ENCODE results near the gene MED15.
"Not testable (repeated sequence)": the region's sequence is repeated elsewhere in the genome, so short reads cannot be mapped to it uniquely, and the experiment has no call there.

Gene MED15

GRCh38 chr22:20507253-20508066, at the start of gene MED15:
Gene MED15 (plus strand): TSS chr22:20507610. CDS start chr22:20507679, 69 bp downstream.
- in situ Hi-C loops (cut with MboI; ENCODE audit: low sequenced_read_pairs): no loop called here

GRCh38 chr22:20458530-20459151, 48.8 kb upstream of the MED15 start:
- in situ Hi-C loops (cut with MboI; ENCODE audit: low sequenced_read_pairs): no loop called here

- in situ Hi-C loops (cut with MboI; ENCODE audit: low sequenced_read_pairs): no loop called here
Observed at GRCh38 chr22:20459152-20459542, 48.3 kb upstream of the MED15 start.

GRCh38 chr22:20459862-20460261, 47.5 kb upstream of the MED15 start:
- in situ Hi-C loops (cut with MboI; ENCODE audit: low sequenced_read_pairs): no loop called here

GRCh38 chr22:20463324-20464095, 43.9 kb upstream of the MED15 start:
- in situ Hi-C loops (cut with MboI; ENCODE audit: low sequenced_read_pairs): no loop called here

- in situ Hi-C loops (cut with MboI; ENCODE audit: low sequenced_read_pairs): no loop called here
Observed at GRCh38 chr22:20464096-20464614, 43.3 kb upstream of the MED15 start.

- in situ Hi-C loops (cut with MboI; ENCODE audit: low sequenced_read_pairs): no loop called here
Observed at GRCh38 chr22:20464912-20465758, 42.3 kb upstream of the MED15 start.

GRCh38 chr22:20465759-20466077, 41.7 kb upstream of the MED15 start:
- in situ Hi-C loops (cut with MboI; ENCODE audit: low sequenced_read_pairs): no loop called here

GRCh38 chr22:20466659-20467379, 40.6 kb upstream of the MED15 start:
- in situ Hi-C loops (cut with MboI; ENCODE audit: low sequenced_read_pairs): no loop called here

- in situ Hi-C loops (cut with MboI; ENCODE audit: low sequenced_read_pairs): no loop called here
Observed at GRCh38 chr22:20469110-20469868, 38.1 kb upstream of the MED15 start.

GRCh38 chr22:20470525-20470924, 36.9 kb upstream of the MED15 start:
- in situ Hi-C loops (cut with MboI; ENCODE audit: low sequenced_read_pairs): not testable (repeated sequence)

- in situ Hi-C loops (cut with MboI; ENCODE audit: low sequenced_read_pairs): no loop called here
Observed at GRCh38 chr22:20471126-20471833, 36.1 kb upstream of the MED15 start.

GRCh38 chr22:20472629-20473442, 34.6 kb upstream of the MED15 start:
- in situ Hi-C loops (cut with MboI; ENCODE audit: low sequenced_read_pairs): no loop called here

- in situ Hi-C loops (cut with MboI; ENCODE audit: low sequenced_read_pairs): no loop called here
Observed at GRCh38 chr22:20475115-20475436, 32.3 kb upstream of the MED15 start.

GRCh38 chr22:20475569-20475968, 31.8 kb upstream of the MED15 start:
- in situ Hi-C loops (cut with MboI; ENCODE audit: low sequenced_read_pairs): not testable (repeated sequence)

GRCh38 chr22:20478059-20478458, 29.4 kb upstream of the MED15 start:
- in situ Hi-C loops (cut with MboI; ENCODE audit: low sequenced_read_pairs): not testable (repeated sequence)

GRCh38 chr22:20479612-20480196, 27.7 kb upstream of the MED15 start:
- in situ Hi-C loops (cut with MboI; ENCODE audit: low sequenced_read_pairs): no loop called here

- in situ Hi-C loops (cut with MboI; ENCODE audit: low sequenced_read_pairs): not testable (repeated sequence)
Observed at GRCh38 chr22:20483143-20483506, 24.3 kb upstream of the MED15 start.

Measured in HL-60/S4 treated with retinoic acid at 250 ng/mL for 4 days and 3 days (cell line).